ENCODE measurements around the gene CXCR5.
"Not testable (repeated sequence)": the region's sequence is repeated elsewhere in the genome, so short reads cannot be mapped to it uniquely, and the experiment has no call there.

Gene CXCR5

GRCh38 chr11:118883368-118884071, at the start of gene CXCR5:
Gene CXCR5 (plus strand): TSS chr11:118883892. CDS start chr11:118883942, 50 bp downstream.
- no peak for FAIRE-seq

- FAIRE-seq: no peak
These were observed 49.2 kb upstream of the CXCR5 start for GRCh38 chr11:118834427-118835028.

- FAIRE-seq: no peak
These were observed 45.8 kb upstream of the CXCR5 start for GRCh38 chr11:118837868-118838267.

- FAIRE-seq: no peak
These were observed 44.7 kb upstream of the CXCR5 start for GRCh38 chr11:118838905-118839553.

- no peak for FAIRE-seq
These were observed 42.0 kb upstream of the CXCR5 start for GRCh38 chr11:118841469-118842242.

- no peak for FAIRE-seq
These were observed 41.3 kb upstream of the CXCR5 start for GRCh38 chr11:118842369-118842768.

GRCh38 chr11:118842843-118843242, 40.8 kb upstream of the CXCR5 start:
- not testable (repeated sequence) for FAIRE-seq

- no peak for FAIRE-seq
These were observed 40.1 kb upstream of the CXCR5 start for GRCh38 chr11:118843565-118843964.

- no peak for FAIRE-seq
These were observed 38.3 kb upstream of the CXCR5 start for GRCh38 chr11:118845369-118845768.

GRCh38 chr11:118846181-118846935, 37.3 kb upstream of the CXCR5 start:
- FAIRE-seq: no peak

- no peak for FAIRE-seq
These were observed 33.9 kb upstream of the CXCR5 start for GRCh38 chr11:118849825-118850224.

- no peak for FAIRE-seq
These were observed 31.7 kb upstream of the CXCR5 start for GRCh38 chr11:118851970-118852369.

- FAIRE-seq: no peak
These were observed 30.0 kb upstream of the CXCR5 start for GRCh38 chr11:118853678-118854077.

- no peak for FAIRE-seq
These were observed 27.4 kb upstream of the CXCR5 start for GRCh38 chr11:118856314-118856713.

- FAIRE-seq: no peak
These were observed 26.3 kb upstream of the CXCR5 start for GRCh38 chr11:118857385-118857784.

GRCh38 chr11:118859973-118860372, 23.7 kb upstream of the CXCR5 start:
- FAIRE-seq: no peak

- FAIRE-seq: no peak
These were observed 15.0 kb upstream of the CXCR5 start for GRCh38 chr11:118868659-118869058.

- FAIRE-seq: no peak
These were observed 13.0 kb upstream of the CXCR5 start for GRCh38 chr11:118870396-118871343.

GRCh38 chr11:118872403-118872821, 11.3 kb upstream of the CXCR5 start:
- no peak for FAIRE-seq

GRCh38 chr11:118873804-118874203, 9.9 kb upstream of the CXCR5 start:
- FAIRE-seq: no peak

GRCh38 chr11:118876286-118876685, 7.4 kb upstream of the CXCR5 start:
- FAIRE-seq: no peak

All from endometrium (tissue), 2 donors.